TTC549 (cell line): ENCODE measurements around the gene MS4A8.
"Not testable (repeated sequence)": the region's sequence is repeated elsewhere in the genome, so short reads cannot be mapped to it uniquely, and the experiment has no call there.

Experiments used
- FAIRE-seq: peaks from 2 replicates; lab custom pipeline; 2012; peaks lifted over from hg19 to GRCh38; lab: Jason Lieb, UNC

MS4A8 gene

DNA sequence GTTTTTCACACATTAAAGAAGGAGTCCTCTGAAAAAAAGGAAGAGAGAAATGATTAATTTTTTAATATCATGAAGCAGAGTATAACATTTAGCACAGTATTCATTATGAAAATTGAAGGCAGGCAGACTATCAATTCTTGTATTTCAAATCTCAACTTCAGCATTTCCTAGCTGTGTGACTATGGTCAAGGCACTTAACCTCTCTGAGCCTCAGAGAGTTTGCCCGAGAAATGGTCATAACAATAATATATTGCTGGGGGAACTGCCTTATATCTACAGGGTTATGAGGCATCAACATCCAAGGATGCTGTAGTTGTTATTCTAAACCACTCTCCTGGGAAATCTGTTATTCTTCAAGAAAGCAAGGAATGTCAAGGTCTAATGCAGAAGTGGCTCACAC is 26.2 kb downstream of the MS4A8 start:
- no peak for FAIRE-seq

DNA sequence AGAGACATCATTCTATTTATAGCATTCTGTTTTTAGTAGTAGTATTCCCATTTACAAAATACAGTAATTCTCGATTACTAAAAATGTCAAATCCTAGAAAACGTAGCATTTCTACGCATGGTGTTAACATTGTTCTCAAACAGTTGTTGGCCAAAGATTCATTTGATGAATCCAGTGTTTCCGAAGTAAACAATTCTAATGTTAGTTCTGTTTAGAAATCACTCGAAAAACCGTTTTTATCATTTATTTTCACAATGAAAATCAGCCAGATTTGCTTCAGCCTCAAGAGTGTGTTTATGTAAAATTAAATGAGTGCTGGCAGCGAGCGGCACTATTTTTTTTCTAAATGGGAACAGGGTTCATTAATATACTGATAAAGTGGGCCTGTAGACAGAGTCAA is 32.2 kb downstream of the MS4A8 start:
- no peak for FAIRE-seq

DNA sequence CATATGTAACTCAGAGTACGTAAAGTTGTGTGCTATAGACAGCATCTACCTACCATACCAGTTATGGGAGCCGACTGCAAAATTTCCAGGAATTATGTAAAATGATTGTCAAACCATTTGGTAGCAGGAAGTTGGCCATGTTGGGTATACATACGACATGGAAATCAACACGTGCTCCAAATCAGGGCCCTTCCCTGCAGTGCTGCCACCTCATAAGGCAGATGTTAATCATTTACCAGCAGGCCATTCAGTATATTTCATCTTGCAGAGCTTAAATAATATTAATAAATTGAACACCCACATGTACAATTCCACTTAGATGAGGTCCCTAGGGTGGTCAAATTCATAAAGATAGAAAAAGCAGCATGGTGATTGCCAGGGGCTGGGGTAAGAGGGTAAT is 34.9 kb downstream of the MS4A8 start:
- FAIRE-seq = no peak

DNA sequence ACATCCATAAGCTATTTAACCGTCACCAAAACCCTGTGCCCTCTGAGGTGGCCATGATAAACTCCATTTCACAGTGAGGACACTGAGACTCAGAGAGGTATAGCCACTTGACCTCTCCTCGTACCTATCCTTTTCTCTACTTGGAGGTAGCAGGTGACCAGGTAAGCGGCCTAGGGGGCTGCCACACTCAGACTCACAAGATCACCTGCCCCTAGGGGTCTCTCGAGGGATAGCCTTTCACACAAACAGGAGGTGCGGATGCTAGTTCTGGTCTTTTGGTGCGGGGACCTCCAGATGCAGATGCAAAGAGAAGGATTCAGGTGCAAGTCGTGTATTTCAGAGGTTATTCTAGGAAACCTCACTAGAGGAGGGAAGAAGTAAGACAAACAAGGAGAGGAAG is 39.7 kb downstream of the MS4A8 start:
- FAIRE-seq = no peak

DNA sequence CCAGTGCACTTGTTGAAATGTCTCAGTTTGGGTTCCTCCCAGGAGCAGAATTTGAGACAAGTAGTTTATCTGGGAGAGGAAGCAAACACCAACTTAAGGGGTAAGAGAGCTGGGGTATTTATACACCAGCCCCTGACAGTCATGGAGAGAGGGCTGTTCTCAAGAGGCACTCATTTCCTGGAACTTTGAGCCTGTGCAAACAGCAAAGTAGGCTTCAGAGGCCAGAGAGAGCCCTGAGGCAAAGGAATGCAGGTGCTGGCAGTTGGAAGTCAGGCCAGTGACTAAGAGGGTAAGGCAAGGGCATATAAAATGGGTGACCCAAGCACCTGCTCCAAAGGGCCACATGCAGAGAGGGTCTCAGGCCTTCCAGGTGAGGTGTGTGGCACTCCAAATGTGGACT is 41.2 kb downstream of the MS4A8 start:
- FAIRE-seq = no peak

DNA sequence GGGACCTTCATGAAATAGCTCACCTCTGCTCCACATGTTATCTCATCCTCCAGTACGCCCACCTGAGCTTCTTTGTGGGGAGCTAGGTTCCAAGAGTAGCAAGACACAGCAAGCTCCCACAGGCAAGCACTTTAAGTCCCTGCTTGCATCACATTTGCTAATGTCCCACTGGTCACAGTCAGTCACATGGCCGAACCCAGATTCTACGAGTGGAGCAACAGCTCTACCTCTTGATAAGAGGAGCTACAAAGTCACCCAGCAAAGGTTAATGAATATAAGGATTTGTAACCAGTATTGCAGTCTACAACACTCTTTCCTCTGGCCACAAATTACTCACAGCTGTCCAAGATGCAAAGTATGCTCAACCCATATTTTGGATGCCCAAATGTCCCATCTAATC is 42.0 kb downstream of the MS4A8 start:
- no peak for FAIRE-seq

DNA sequence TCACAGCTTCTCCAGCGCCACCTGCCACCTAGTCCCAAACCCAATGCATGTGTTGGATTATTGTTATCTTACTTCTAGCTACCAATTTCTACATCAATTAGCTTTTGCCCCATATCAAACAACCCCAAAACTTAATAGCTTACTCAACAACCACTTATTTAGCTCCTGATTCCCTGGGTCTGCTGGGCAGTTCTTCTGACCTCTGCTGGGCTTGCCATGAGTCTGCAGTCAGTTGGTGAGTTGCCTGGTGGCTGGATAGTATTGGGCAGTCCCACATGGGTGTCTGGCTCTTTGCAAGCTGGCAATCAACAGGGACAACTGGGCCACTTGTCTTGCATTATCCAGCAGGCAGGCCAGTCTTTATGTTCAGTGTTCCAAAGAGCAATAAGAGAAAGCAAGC is 43.6 kb downstream of the MS4A8 start:
- no peak for FAIRE-seq

DNA sequence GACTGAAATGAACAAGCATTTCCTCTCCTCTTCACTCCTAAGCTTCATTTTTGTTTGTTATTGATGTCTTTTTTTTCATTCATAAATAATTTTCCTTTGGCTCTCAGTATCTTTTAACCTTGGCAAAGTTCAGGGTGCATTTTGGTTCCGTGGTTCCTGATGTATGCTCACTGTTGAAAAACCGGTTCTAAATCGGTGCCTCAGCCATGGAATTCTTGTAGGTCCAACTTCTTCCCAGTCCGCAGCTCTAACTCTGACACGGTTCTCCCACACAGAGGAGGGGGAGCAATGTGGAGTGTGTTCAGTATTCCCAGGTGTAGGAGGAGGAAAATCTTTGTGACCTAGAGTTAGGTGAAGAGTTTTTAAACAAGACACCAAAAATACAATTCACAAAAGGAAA is 44.7 kb downstream of the MS4A8 start:
- no peak for FAIRE-seq

DNA sequence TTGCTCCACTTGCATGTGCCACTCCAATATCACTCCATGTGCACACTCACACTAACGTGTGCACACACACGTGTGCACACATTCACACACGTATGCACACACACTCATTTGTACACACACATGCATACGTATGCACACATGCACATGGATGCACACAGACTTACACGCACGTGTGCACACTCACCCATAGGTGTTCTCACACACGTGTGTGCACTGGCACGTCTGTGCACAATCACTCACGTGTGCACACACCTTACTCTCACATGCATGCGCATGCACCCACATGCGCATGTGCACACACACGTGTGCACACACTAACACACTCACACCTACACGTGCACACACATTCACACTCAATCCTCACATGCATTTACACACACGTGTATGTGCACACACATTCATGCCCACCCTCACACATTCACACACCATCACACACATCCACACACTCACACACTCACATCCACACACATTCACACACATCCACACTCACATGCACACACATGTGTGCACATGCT is 48.0 kb downstream of the MS4A8 start:
- no peak for FAIRE-seq

DNA sequence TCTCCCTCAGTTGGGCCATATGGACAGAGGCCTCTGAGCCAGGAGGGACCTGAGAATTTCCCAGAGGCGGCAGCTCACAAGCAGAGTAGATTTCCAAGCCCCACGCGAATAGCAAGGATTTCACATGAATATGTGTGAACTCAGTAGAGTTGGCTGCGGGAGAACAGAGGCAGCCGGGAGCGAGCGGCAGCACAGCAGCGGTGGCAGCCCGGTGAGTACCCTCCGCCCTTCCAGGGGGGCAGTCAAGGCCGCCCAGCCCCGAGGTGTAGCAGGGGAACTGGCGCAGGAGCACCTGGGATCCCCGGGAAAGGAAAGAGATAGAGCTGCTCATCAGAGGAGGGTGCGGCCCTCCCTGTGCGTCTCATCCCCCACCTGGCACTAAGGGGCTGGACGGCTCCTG is 48.8 kb downstream of the MS4A8 start:
- FAIRE-seq = no peak

DNA sequence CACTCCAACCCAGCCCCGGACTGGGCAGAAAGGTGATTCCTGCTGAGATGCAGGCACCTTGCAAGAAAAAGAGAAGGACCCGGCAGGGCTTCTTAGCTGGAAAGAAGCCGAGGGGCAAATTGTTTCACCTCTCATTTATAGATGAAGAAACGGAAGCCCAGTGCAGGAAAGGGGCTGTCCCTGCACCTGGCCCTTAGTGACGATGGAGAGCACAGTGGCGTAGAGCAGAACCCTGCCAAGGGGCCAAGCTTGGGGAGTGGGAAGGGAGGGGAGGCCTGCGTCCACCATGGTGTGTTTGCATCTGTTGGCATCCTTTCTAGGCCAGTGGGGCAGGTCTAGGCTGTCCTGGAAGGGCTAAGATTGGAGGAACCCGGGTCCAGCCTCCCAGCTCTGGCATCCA is 49.4 kb downstream of the MS4A8 start:
- no peak for FAIRE-seq

DNA sequence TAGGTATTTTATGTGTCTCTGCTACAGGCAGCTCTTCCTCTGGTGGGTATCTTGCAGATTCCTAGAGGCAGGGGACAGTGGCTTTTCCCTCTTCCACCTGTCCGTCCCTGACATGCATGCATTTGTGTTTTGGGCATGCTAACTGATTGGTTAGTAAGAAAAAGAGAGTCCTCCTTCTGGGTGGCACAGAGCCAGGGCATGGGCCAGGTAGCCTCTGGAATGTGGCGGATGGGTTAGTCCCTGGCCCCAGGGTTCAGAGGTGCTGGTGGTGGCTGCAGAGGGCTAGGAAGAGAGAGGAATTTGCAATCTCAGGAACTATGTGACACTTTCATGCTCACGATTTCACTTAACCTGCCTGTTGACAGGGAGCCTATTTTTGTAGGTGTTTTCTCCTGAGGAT is 51.5 kb downstream of the MS4A8 start:
- FAIRE-seq = no peak

DNA sequence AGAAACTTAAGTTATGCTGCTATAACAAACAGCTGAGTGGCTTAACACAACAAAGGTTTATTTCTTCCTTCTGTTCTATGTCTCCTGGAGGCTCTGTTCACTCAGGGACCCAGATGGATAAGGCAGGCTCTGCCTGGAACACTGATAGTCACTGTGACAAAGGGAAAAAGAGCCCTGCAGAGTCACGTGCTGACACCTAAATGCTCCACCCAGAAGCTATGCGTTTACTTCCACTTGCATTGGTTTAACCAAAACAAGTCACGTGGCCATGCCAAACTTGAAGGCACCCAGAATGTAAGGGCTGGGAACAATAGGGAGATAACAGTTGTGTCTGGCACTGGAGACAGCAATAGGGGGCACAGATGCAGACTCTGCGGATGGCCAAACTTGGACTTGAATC is 53.9 kb downstream of the MS4A8 start:
- FAIRE-seq = no peak

DNA sequence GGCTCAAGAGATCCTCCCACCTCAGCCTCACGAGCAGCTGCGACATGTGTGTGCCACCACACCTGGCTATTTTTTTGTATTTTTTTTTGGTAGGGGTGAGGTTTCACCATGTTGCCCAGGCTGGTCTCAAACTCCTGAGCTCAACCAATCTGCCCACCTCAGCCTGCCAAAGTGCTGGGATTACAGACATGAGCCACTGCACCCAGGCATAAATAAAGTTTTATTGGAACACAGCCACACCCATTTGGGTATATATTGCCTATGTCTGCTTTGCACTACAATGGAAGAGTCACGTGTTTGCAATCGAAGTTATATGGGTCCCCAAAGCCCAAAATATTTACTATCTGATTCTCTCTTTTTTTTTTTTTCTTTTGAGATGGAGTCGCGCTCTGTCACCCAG is 55.5 kb downstream of the MS4A8 start:
- no peak for FAIRE-seq

DNA sequence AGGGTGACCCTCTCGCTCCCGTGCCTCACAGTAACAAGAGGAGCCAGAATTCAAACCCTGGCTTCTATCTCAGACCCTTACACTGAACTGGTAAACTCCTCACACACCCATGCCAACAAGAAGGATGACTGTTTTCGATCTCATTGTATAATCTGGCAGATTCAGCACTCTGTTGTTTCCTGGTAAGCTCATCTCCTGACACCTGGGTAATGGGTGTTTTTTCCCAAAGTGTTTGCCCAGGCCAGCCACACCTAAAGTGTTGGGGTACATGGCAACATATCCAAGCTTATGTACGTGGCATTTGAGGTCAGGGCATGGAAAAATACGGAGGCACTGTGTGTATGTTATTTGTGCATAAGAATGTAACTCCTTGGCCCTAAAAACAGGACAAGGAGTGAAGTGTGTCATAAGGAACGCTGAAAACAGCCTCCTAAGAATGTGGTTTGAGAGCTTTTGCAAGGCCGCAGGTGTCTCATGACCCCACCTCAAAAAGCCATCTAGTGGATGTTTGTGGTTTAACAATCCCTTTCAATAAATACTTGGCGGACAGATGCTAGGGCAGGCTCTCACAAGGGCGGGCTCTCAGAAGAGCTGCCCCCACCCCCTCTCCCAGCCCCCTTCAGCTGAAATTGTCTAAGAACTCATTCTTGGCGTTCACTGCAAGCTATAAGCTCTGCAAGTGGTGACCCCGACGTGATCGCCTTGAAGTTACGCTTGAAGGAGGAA is 57.1 kb downstream of the MS4A8 start, which contains the start of gene MS4A15:
MS4A15 (plus strand) TSS at position 561 of the 726 bp plus-strand sequence. CDS start 6,867 bp downstream, outside the sequence.
- FAIRE-seq = no peak

DNA sequence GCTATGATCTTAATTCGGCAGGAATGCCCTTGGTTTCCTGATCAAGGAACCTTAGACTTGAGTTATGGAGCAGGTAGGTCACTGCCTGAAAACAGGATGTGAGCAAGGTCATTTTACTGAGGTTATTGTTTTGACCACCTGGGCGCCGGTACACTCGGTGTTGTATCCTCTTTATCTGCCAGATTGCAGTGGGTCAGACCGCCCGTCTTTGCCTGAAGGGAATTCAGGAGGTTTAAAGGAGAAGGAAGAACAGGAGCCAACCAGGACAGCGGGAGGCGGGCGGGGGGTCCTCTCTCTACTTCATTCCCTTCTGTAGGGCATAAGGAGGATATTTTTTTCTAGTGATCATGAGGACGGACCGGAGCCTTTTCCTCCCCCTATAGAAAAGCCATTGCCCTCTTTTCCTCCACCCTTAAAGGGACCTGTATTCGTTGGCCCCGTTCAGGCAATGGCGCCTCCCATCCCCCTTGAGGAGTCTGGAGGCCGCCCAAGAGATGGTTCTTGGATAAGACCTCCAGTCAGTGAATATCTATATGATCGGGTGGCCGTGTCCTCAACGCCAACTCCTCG is 57.9 kb downstream of the MS4A8 start:
- FAIRE-seq = no peak

DNA sequence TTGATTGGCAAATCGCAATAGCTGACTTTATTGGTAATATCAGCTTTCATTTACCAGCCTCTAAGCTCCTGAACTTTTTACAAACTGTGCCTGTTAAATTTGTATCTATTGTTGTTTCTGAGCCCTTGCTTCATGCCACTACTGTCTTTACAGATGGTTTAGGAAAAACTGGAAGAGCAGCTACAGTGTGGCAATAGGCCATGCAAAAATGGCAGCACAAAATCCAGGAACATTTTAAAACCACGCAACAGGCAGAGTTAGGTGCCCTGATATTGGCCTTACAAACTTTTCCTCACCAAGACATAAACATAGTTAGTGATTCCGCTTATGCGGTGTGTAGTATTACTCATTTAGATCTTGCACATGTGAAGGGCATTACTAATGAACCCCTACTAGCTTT is 59.3 kb downstream of the MS4A8 start:
- not testable (repeated sequence) for FAIRE-seq

DNA sequence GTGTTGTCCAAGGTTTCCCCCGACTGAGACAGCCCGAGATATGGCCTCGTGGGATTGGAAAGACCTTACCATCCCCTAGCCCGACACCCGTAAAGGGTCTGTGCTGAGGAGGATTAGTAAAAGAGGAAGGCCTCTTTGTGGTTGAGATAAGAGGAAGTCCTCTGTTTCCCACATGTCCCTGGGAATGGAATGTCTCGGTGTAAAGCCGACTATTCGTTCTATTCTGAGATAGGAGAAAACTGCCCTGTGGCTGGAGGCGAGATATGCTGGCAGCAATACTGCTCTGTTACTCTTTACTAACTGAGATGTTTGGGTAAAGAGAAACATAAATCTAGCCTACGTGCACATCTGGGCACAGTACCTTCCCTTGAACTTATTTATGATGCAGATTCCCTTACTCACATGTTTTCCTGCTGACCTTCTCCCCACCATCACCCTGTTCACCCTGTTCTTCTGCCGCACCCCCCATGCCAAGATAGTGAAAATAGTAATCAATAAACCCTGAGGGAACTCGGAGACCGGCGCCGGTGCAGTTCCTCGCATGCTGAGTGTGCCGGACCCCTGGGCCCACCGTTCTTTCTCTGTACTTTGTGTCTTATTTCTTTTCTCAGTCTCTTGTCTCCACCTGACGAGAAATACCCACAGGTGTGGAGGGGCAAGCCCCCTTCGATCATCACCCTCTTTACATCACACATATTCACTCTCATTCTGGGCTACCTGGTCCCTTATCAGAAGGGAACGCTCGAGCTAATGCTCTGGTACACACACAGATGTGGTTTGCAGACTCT is 60.2 kb downstream of the MS4A8 start:
- not testable (repeated sequence) for FAIRE-seq

DNA sequence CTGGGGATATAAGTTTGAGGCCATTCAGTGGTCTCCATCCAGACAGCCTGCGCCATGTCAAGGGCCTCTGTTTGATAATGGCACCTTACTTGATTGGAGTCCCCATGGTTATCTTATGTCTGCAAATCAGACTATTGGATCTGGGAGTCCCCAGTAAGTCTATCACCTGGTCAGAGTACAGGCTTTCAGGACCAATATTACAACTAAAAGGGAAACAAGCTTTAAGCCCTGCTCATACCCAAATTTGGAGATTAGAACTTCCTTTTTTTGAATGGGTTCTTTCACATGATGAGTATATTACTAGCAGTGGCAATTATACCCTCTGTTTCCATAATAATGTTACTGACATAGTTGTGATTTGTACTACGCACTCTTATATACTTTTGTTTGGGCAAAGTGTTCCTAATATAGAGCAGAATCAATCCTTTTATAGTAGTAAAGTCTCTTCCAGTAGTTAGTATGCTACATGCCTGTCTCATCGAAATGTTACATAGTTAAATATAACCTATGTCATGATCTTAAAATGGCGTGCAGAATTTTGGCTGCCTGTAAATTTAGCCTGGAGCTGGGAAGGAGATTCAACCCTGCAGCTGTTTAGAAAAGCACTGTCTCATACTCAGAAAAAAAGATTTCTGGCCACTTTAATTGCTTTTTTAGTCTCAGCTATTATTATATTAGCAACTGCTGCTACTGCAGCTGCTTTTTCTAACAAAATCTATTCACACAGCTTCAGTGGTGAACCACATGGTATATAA is 62.2 kb downstream of the MS4A8 start:
- FAIRE-seq = no peak

DNA sequence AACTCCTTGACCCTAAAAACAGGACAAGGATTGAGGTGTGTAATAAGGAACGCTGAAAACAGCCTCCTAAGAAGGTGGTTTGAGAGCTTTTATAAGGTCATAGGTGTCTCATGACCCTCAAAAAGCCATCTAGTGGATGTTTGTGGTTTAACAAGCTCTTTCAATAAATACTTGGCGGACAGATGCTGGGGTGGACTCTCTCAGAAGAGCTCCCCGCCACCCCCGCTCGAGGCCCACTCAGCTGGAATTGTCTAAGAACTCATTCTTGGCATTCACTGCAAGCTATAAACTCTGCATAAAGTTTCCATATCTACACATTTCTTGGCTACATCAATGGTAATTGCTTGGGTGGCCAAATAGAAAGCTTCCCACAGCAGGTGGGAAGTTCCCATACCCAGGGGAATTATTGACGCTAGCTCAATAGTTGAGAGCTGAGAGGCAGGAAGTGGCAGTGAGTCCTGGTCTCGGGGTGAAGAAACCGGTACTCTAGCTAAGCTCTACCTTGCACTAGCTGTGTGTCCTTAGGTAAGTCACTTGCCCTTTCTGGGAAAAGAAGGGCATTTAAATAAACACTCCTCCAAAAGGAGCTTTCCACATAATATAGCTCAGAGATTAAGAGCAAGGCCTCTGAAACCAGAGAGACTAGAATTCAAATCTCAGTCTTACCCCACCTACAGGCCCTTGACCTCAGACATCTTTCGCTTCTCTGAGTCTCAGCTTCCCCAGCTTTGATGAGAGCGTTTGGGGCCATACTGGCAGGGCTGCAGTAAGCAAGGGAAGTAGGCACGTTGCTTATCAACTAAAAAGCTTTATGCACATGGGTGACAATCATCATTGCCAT is 63.7 kb downstream of the MS4A8 start:
- no peak for FAIRE-seq

DNA sequence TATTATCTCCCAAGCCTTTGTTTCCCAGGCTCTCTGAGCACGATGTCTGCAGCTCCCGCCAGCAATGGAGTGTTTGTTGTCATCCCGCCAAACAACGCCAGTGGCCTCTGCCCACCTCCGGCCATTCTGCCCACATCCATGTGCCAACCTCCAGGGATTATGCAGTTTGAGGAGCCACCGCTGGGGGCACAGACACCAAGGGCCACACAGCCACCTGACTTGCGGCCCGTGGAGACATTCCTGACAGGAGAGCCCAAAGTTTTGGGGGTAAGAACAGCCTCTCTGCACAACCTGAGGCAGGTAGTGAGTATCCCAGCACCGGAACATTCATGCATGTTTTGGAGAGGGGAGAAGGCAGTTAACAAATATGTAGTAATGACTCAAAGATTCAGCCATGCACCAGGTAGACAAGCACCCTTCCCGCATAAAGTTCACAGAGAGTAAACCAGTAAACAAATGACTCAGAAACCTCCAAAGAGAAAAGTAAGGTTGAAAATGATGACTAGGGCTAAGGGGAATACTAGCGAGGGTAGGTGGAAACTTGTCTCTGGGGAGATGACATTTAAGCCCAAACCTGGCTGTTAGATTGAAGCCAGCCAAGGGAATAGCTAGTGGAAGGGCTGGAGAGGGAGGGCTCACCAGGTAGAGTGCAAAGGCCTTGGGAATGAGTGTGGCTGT is 64.4 kb downstream of the MS4A8 start:
- no peak for FAIRE-seq
